H1 (cell line): ENCODE measurements around the gene NQO2. TPM values are rescaled to one million over a fixed set of nuclear protein-coding genes. Genes with fewer than 3 reads are reported as not detected.

ENCODE experiments used
- NANOG ChIP-seq: IDR thresholded peaks from 2 replicates; pipeline ENCODE4 v1.6.1; 2011; ENCODE audit warnings: low read length, low read depth, mild to moderate bottlenecking, inconsistent platforms; ENCODE audit not compliant: insufficient read depth, poor library complexity, severe bottlenecking
- SIN3A ChIP-seq, 2 experiments: IDR thresholded peaks in 1 of 2; conservative IDR thresholded peaks in 1 of 2; 2 replicates each; pipeline ENCODE4 v1.6.1; 2011 to 2012; ENCODE audit warnings: low read length in 2 of 2, improper control_type of control experiment in 1 of 2, low read depth in 1 of 2, mild to moderate bottlenecking in 1 of 2
- SP4 ChIP-seq: IDR thresholded peaks from 2 replicates; pipeline ENCODE4 v1.6.1; 2012; ENCODE audit warnings: low read length, inconsistent platforms
- TAF1 ChIP-seq: IDR thresholded peaks from 2 replicates; pipeline ENCODE4 v1.6.1; 2011; ENCODE audit warnings: mild to moderate bottlenecking, low read depth, low read length
- TEAD4 ChIP-seq: IDR thresholded peaks from 2 replicates; pipeline ENCODE4 v1.6.1; 2012; ENCODE audit warnings: low read depth, low read length, inconsistent platforms, mixed read lengths
- polyA plus RNA-seq, 7 experiments: library from polyadenylated mRNA; depleted of rRNA in 3 of 7; stranded (reverse) in 5 of 7; unstranded in 2 of 7; fragments of >200 nt in 5 of 7; fragments of 200-250 nt in 2 of 7; gene quantifications; 1 replicate in 5 of 7; 2 replicates in 1 of 7; 4 replicates in 1 of 7; pipeline versions ENCODE4 v1.2.1 to v1.2.3, GENCODE V29; 2011 to 2013; ENCODE audit warnings: missing spikeins in 2 of 7, mixed read lengths in 2 of 7
- total RNA-seq: library from RNA; stranded (reverse); fragmentation: NEBNext Ultra II Directional; extraction: Animal tissue kit (Norgen Biotek cat#: 25700); gene quantifications from 2 replicates; pipeline ENCODE4 v1.2.1, GENCODE V29; 2021
- TF ChIP-seq, protein P1 (sequence below): IDR thresholded peaks from 2 replicates; pipeline ENCODE4 v1.6.1; 2012; ENCODE audit warnings: inconsistent platforms
- TF ChIP-seq, protein P2 (sequence below): IDR thresholded peaks from 2 replicates; pipeline ENCODE4 v1.6.1; 2012; ENCODE audit warnings: inconsistent platforms

NQO2 gene
- total and polyA plus RNA-seq, 2 of the 8 experiments (the other 6 are each of a cell fraction or from before 2014, with no cell fraction given), result 135 to 168 TPM

DNA sequence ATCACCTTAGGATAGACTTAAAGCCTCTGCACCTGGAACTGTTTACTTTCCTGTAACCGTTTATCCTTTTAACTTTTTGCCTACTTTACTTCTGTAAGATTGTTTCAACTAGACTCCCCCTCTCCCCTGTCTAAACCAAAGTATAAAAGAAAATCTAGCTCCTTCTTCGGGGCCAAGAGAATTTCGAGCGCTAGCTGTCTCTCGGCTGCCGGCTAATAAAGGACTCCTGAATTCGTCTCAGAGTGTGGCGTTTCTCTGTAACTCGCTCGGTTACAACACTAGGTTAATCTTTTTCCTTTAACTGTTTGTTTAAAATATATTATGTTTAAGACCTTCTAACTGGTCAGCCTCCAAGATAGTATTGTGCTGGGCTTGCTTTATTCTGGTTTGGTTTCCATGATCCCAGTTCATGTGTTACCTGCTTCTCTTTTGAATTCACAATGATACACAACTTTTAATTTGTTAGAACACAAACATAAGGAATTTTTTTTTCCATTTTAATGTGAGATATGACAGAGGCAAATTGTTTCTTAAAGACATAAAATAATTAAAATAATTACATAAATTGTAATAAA is 8.7 kb upstream of the NQO2 start (continued):
- TF ChIP-seq SIN3A (conservative IDR thresholded peaks at IDR 0.05 in 1 of 2, IDR thresholded peaks at IDR 0.05 in 1 of 2; ENCODE audit: low read depth in 1 of 2, low read length in 2 of 2) (no peak), NANOG (no peak), SP4 (no peak), TEAD4 (no peak), TAF1 (no peak)
- TF ChIP-seq, protein P1, sequence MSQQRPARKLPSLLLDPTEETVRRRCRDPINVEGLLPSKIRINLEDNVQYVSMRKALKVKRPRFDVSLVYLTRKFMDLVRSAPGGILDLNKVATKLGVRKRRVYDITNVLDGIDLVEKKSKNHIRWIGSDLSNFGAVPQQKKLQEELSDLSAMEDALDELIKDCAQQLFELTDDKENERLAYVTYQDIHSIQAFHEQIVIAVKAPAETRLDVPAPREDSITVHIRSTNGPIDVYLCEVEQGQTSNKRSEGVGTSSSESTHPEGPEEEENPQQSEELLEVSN, result no peak
- TF ChIP-seq, protein P2, sequence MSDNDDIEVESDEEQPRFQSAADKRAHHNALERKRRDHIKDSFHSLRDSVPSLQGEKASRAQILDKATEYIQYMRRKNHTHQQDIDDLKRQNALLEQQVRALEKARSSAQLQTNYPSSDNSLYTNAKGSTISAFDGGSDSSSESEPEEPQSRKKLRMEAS, result no peak
